Measurements from ENCODE around the gene MINDY2.

DNA sequence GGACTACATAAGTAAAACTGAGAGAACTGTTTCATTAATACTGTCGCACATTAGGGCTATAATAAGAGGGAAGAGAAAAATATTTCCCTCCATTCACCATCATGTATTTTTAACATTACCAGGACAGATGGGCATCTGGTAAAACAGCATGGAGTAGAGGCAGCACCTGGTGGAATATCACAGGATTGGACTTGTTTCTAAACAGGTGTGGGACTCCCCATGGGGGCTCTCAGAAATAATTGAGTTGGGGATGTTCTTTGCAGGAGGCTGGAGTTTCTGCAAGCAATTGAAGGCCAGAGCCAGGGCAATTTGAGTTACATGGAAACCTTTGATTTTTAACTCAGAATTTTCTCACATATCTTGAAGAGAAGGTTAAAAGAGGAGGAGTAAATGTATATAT lies 8.4 kb upstream of the MINDY2 start:
- TF ChIP-seq, protein P1, sequence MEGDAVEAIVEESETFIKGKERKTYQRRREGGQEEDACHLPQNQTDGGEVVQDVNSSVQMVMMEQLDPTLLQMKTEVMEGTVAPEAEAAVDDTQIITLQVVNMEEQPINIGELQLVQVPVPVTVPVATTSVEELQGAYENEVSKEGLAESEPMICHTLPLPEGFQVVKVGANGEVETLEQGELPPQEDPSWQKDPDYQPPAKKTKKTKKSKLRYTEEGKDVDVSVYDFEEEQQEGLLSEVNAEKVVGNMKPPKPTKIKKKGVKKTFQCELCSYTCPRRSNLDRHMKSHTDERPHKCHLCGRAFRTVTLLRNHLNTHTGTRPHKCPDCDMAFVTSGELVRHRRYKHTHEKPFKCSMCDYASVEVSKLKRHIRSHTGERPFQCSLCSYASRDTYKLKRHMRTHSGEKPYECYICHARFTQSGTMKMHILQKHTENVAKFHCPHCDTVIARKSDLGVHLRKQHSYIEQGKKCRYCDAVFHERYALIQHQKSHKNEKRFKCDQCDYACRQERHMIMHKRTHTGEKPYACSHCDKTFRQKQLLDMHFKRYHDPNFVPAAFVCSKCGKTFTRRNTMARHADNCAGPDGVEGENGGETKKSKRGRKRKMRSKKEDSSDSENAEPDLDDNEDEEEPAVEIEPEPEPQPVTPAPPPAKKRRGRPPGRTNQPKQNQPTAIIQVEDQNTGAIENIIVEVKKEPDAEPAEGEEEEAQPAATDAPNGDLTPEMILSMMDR (conservative IDR thresholded peaks at IDR 0.05 in 1 of 2, IDR thresholded peaks at IDR 0.05 in 1 of 2; ENCODE audit: extremely low read depth in 1 of 2, insufficient read depth in 1 of 2, low read depth in 1 of 2, low read length in 2 of 2): no peak
- TF ChIP-seq EZH2 (IDR thresholded peaks at IDR 0.05; ENCODE audit: borderline replicate concordance, low read length): no peak
